Epithelial cell of umbilical artery (primary cell): Measurements from ENCODE around the gene SGO1. TPM values are rescaled to one million over a fixed set of nuclear protein-coding genes. Genes with fewer than 3 reads are reported as not detected.

Experiments used
- total RNA-seq: library from RNA; depleted of rRNA; stranded (reverse); fragments of >200 nt; gene quantifications from 2 replicates; pipeline ENCODE4 v1.2.3, GENCODE V29; 2014

SGO1 gene
- total RNA-seq, result 7.5 and 9.3 TPM in 2 replicates

DNA sequence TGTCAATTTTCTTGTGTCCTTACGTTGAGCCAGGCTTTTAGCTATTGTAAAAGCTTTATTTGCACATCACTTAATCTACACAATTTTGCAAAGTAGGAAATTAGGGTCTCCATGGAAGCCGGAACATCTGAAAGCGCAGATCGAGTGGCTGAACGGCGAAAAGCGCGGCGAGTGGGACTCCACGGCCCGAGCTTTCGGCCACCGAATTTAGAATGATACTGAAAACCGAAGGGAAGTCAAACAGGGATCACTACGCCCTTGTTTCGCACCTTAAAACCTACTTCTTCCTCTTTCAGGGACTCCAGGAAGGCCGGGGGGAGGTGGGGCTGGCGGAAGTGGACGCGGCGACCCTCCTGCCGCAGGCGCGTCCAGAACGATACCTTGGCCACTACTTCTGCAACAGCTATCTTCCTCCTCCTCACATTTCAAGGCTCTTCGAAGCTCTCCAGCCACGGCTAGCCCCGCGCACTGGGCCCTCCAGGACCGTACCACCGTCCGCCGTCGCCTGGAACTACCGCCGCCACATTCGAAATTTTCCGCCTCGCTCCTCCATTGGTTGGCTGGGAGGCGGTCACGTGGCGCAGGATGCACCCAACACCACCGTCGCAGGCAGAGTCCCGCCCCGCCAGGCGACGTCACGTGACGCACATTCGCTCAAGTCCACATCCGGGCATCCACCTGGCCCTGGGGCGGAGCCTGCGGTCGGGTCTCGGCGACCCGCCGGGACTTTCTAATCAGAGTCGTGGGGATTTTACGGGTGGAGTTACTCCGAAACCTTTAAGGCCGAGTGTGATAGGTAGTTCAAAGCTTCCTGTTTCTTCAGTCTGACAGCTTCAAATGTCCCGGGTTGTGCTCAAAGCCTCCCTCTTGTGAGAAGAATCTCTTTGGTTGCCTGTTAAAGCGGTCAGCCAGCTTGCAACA lies at the start of gene SGO1:
SGO1 (minus strand) TSS at position 528 of the 921 bp plus-strand sequence. CDS start 2,179 bp downstream, outside the sequence.

Other genes with a start within 250 kb of the SGO1 start
- 58.7 and 88.0 TPM in 2 replicates for gene RAB5A, start 239.1 kb downstream of the SGO1 start, total RNA-seq
- not detected in 2 replicates for gene PP2D1, start 173.9 kb downstream of the SGO1 start, total RNA-seq
- gene KAT2B, start 145.8 kb downstream of the SGO1 start, total RNA-seq, result 3.9 and 9.7 TPM in 2 replicates